HG03095 (cell line): Measurements from ENCODE around the gene GTF3C5.
"Not testable (repeated sequence)": the region's sequence is repeated elsewhere in the genome, so short reads cannot be mapped to it uniquely, and the experiment has no call there.

Experiments
- ATAC-seq: cut with Tn5 transposase; IDR thresholded peaks from one replicate; pipeline ENCODE4 v1.9.1; 2021; ENCODE audit warnings: moderate library complexity; ENCODE audit not compliant: unreplicated experiment

Gene GTF3C5

GRCh38 chr9:132995879-132996278 lies 34.9 kb upstream of the GTF3C5 start:
- ATAC-seq = no peak

GRCh38 chr9:132996526-132996925 lies 34.3 kb upstream of the GTF3C5 start:
- no peak for ATAC-seq

DNA sequence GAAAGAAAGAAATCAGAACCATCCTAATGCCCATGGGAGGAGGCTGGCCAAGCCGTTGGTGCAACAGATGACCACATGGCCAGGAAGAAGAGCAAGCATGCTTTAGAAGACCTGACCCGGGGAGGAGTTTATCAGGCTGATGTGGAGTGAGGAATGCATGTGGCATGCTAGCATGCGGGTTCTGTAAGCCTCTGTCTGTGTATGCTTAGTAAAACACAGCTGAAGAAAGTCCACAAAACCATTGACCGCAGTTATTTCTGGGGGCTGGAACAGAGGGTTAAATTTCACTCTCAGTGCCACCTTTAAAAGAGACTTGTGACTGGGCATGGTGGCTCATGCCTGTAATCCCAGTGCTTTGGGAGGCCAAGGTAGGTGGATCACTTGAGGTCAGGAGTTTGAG lies 33.2 kb upstream of the GTF3C5 start:
- ATAC-seq = no peak

DNA sequence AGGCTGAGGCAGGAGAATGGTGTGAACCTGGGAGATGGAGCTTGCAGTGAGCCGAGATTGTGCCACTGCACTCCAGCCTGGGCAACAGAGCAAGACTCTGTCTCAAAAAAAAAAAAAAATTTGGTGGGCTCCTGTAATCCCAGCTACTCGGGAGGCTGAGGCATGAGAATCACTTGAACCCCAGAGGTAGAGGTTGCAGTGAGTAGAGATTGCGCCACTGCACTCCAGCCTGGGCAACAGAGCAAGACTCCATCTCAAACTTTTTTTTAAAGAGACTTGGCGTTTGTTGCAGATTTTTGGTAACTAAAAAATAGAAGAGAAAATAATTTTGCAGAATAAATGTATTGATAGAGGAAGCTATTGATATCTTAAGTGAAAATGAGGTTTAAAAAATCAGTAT lies 32.6 kb upstream of the GTF3C5 start:
- not testable (repeated sequence) for ATAC-seq

GRCh38 chr9:132998831-132999635 lies 31.8 kb upstream of the GTF3C5 start:
- ATAC-seq = no peak

DNA sequence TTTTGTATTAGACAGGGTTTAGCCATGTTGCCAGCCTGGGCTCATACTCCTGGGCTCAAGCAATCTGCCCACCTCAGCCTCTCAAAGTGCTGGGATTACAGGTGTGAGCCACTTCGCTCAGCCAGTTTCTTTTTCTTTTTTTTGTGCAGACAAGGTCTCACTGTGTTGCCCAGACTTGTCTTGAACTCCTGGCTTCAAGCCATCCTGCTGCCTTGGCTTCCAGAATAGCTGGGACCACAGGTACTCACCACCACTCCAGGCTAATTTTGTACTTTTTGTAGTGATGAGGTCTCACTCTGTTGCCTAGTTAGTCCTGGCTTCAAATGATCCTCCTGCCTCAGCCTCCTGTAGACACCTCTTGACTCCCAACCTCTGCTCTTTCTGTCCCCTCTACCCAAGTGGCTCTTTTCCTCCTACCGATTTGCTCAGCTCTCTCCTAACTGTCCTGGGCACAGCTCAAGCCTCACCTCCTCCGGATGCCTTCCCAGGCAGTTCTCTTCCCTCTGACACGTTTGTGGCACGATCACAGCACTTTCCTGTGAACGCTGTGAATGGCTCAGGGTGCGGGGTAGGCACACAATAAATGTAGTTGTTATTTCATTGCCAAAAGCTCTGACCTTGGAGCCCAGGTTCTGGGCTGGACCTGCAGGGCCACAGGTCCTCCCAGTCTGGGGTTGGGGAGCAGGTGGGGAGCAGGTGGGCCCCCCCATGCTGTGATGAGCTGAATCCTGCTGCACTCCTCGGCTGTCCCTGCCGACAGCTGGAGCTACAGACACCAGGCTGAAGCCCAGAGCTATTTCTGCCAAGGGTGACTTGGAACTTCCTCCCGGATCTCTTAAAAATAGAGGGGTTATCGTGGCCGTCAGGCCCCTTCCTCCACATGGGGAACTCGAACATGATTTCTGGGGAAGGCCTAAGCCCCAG lies 28.4 kb upstream of the GTF3C5 start:
- ATAC-seq = no peak

GRCh38 chr9:133003071-133003461 lies 27.7 kb upstream of the GTF3C5 start:
- ATAC-seq = no peak

- ATAC-seq = no peak
Measured at GRCh38 chr9:133003671-133004090, 27.1 kb upstream of the GTF3C5 start.

DNA sequence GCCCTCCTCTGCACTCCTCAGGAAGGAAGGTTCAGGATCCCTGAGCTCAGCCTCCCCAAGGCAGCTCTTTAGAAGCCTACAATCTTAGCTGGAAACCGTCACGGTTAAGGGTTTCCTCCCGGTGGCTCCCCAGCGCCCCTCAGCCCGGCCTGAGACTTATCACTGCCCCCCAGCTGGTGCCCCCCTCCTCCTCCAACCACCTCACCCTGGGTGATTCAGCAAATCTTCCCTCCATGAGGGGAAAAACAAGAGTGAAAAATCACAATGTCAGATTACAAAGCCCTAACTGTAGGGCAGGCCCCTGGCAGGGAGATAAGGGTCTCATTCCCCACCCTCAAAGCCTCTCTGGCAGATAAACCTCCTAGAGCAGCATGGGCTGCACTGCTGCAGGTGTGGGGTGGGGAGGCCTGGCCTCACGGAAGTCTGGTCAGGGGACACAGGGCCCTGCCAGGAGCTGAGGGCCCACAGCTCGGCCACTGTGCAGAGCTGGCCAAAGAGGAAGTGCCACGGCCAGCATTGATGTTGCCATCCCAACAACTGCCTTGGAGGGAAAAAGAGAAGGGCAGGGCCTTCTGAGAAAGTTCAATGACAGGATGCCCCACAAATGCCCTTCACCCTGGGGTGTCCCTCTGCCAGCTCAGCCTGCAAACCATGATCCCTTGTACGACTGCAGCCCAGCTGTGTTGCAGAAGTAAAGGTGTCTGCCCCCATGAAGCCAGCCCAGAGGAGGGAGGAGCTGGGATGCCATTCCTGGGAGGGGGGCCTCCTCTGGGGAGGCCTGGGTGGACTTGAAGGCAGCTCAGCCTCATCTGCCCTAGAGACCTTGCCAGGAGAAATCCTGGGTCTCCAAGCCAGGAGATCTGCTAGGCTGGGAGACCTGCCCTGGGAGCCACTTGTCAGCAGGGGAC lies 26.5 kb upstream of the GTF3C5 start:
- no peak for ATAC-seq

DNA sequence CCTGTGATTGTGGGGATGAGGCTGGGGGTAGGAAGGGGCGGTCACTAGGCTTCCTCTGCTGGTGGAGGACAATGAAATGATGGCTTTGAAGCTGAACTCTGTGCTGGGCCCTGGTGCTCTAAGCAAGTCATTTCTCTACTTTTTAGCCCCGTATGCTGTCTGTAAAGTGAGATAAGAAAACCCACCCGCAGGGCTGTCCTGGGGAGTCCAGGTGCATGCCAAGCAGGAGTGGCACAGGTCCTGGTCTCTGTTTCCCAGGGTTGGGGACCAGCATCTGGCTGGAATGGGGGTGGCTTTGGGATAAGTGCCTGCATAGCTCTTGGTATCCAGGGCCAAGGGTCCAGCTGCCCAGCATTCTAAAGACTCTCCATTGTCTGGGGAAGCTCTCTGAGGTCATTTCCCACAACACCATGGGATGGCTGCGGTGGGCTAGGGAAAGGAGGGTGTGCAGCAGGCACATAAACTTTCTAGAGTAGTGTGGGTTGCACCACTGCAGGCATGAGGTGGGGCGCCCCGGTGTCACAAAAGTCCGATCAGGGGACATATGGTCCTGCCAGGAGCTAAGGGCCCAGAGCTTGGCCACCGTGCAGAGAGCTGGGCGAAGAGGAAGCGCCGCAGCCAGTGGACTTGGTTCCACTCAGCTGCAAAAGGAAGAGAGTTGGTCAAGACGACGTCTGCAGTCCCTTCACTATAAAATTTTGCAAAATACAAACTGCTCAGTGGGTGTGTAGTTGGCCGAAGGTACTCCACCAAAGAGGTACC lies 25.6 kb upstream of the GTF3C5 start:
- ATAC-seq = no peak

- no peak for ATAC-seq
Measured at GRCh38 chr9:133005957-133006356, 24.8 kb upstream of the GTF3C5 start.

DNA sequence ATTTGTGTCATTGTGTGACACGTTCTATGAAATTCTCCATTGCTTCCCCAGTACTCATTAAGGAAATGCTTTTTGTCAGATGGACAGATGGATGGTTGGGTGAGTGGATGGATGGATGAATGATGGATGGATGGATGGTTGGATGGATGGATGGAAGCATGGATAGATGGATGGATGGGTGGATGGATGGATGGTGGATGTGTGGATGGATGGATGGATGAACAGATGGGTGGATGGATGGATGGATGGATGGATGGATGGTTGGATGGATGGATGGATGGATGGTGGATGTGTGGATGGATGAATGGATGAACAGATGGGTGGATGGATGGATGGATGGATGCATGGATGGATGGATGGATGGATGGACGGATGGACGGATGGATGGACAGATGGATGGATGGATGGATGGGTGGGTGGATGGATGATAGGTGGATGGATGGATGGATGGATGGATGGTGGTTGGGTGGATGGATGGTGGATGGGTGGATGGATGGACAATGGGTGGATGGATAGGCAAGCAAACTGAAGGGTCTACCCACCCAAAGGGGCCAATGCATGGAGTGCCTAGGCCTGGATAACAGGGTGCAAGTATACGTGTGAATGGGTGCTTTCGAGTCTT lies 24.0 kb upstream of the GTF3C5 start:
- no peak for ATAC-seq

- ATAC-seq = no peak
Measured at GRCh38 chr9:133008406-133008805, 22.4 kb upstream of the GTF3C5 start.

GRCh38 chr9:133008824-133009223 lies 22.0 kb upstream of the GTF3C5 start:
- no peak for ATAC-seq

DNA sequence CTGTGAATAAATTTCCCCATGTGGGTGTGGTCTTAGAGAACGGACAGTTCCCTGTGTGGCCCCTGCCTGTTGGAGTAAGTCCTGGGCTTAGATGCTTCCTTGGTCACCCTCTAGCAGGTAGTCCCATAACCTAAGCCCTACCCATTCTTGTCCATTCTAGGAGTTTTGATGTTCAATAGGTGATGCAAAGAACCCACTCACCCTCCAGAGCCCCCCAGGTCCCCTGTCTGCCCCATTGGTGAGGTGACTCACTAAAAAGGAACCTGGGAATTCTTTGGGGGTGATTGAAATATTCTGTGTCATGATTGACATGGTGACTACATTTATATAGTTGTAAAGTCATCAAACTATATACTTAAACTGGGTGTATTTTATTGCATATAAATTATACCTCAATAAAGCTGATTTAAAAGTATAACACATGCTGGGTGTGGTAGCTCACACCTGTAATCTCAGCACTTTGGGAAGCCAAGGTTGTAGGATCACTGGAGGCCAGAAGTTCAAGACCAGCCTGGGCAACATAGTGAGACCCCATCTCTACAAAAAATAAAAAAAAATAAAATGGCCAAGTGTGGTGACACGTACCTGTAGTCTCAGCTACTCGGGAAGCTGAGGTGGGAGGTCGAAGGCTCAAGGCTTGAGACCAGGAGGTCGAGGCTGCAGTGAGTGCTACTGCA lies 20.8 kb upstream of the GTF3C5 start:
- no peak for ATAC-seq

DNA sequence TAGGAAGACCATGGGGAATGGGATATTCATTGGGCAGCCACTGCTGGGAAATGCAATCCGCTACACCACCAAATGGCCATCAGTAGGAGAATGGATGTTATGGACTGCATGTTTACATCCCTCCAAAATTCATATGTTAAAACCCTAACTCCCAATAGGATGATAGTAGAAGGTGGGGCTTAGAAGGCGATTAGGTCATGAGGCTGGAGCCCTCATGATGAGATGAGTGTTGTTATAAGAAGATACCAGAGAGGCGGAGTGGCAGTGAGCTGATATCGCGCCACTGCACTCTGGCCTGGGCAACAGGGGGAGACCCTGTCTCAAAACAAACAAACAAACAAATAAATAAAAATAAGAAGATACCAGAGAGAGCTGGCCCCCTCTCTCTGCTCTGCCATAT lies 16.1 kb upstream of the GTF3C5 start:
- ATAC-seq = no peak

- no peak for ATAC-seq
Measured at GRCh38 chr9:133023117-133023890, 7.5 kb upstream of the GTF3C5 start.

GRCh38 chr9:133026426-133026825 lies 4.4 kb upstream of the GTF3C5 start:
- ATAC-seq = no peak
